GM12872 (cell line): ENCODE results near the gene DLX5.

Experiments
- TF ChIP-seq, protein P1 (sequence below): IDR thresholded peaks from 3 replicates; pipeline ENCODE4 v1.5.1; 2011; ENCODE audit warnings: low read depth, mild to moderate bottlenecking, low read length, moderate library complexity; ENCODE audit not compliant: insufficient read depth

Gene DLX5

GRCh38 chr7:96995406-96996110 is 29.1 kb downstream of the DLX5 start:
- TF ChIP-seq, protein P1, sequence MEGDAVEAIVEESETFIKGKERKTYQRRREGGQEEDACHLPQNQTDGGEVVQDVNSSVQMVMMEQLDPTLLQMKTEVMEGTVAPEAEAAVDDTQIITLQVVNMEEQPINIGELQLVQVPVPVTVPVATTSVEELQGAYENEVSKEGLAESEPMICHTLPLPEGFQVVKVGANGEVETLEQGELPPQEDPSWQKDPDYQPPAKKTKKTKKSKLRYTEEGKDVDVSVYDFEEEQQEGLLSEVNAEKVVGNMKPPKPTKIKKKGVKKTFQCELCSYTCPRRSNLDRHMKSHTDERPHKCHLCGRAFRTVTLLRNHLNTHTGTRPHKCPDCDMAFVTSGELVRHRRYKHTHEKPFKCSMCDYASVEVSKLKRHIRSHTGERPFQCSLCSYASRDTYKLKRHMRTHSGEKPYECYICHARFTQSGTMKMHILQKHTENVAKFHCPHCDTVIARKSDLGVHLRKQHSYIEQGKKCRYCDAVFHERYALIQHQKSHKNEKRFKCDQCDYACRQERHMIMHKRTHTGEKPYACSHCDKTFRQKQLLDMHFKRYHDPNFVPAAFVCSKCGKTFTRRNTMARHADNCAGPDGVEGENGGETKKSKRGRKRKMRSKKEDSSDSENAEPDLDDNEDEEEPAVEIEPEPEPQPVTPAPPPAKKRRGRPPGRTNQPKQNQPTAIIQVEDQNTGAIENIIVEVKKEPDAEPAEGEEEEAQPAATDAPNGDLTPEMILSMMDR = no peak

- TF ChIP-seq, protein P1 = no peak
These were observed 30.7 kb downstream of the DLX5 start for GRCh38 chr7:96993980-96994379.

DNA sequence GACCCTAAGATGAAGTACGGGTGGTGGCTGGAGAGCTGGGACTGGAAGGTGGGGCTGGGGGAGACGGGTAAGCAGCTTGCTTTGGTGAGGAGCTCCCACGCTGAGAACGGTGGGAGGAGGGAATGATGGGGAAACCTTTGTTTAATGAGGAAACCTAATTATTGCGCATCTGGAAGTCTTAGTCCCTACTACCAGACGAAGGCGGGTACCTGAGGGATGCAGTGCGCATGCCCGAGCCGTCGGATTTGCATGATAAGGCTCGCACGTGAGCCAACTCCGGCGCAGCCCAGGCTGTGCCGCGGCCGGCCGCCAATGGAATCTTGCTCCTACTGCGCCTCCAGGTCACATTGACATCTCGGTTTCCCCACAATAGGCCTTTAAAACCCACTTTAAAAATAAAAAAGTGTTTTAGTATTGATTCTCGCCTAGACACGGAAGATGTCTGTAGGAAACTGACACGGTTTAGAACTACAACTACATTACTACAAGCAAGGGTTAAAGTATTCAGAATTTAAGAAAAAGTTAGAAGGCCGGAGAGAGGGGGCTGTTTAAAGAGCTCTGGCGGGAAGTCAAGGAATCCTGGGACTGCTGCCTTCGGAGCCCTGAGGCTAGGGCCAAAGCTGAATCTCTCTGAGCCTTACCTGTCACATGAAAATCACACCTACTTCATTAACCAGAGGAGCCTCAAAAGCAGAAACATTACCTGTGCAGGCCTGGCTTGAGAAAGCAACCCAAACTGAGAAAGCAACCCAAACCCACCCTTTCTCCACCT is 31.4 kb downstream of the DLX5 start:
- TF ChIP-seq, protein P1 = no peak

- TF ChIP-seq, protein P1 = no peak
These were observed 32.2 kb downstream of the DLX5 start for GRCh38 chr7:96992192-96993005.

GRCh38 chr7:96991546-96992191 is 33.0 kb downstream of the DLX5 start:
- TF ChIP-seq, protein P1 = no peak

DNA sequence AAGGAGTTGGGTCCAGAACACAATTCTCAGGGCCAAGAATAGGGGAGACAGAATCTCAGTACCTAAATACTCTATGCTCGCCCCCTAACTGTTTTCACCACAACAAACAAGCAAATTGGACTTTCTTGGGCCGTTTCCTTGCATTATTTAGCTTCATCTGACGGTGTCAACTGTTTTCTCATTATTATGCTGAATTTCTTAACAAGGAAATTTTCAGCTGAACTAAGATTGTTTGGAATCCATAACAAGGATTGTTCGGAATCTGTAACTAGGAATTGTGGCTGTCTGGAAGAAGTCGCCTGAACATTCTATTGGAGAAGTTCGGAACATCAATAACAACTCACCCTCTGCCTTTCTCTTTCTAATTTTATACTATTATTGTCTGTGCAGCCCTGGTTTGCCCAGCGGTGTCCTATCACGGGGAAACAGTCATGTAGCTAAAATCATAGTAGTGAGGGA is 34.7 kb downstream of the DLX5 start:
- TF ChIP-seq, protein P1 = no peak
